IPS-18a (cell line): Measurements from ENCODE around the gene B3GAT2.

Source experiments
- H3K27ac ChIP-seq: one replicate; pipeline ENCODE4 v1.5.1; 2013; ENCODE audit warnings: low read length
- H3K27me3 ChIP-seq: one replicate; pipeline ENCODE4 v1.6.1; 2013; ENCODE audit warnings: mild to moderate bottlenecking, low read length; ENCODE audit not compliant: control insufficient read depth, insufficient read depth
- H3K36me3 ChIP-seq: one replicate; pipeline ENCODE4 v1.6.1; 2013; ENCODE audit warnings: low read depth, low read length; ENCODE audit not compliant: control insufficient read depth
- H3K4me1 ChIP-seq: one replicate; pipeline ENCODE4 v1.6.1; 2013; ENCODE audit warnings: low read depth, low read length; ENCODE audit not compliant: control insufficient read depth
- H3K4me3 ChIP-seq: one replicate; pipeline ENCODE4 v1.5.1; 2013; ENCODE audit warnings: low read length
- H3K9ac ChIP-seq: one replicate; pipeline ENCODE4 v1.6.1; 2013; ENCODE audit warnings: mild to moderate bottlenecking, low read length, moderate library complexity
- H3K9me3 ChIP-seq: one replicate; pipeline ENCODE4 v1.6.1; 2013; ENCODE audit warnings: low read depth, low read length; ENCODE audit not compliant: control insufficient read depth

The B3GAT2 gene

DNA sequence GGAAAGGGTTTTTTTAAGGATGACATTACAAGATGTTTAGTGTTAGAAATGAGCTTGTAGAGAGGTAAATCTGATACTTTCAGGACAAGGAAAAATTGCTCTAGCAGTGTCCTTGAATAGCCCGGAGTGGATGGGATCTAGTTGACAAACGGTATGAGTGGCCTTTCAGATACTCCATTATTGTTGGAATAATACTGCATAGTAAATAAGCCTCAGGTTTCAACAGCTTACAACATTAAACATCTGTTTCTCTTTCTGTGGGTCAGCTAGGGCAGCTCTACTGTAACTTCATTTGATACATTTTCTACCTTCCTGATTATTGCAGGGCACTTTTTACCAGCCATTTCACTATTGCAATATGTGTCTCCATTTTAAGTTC is 118.0 kb downstream of the B3GAT2 start:
- Histone ChIP-seq H3K36me3 (no peaks in the 10 kb centered on the region), H3K4me3 (no peak overlapping the region), H3K9ac (no peak overlapping the region), H3K9me3 (no peaks in the 10 kb centered on the region), H3K27me3 (no peaks in the 10 kb centered on the region), H3K4me1 (no peaks in the 10 kb centered on the region), H3K27ac (no peak overlapping the region)

DNA sequence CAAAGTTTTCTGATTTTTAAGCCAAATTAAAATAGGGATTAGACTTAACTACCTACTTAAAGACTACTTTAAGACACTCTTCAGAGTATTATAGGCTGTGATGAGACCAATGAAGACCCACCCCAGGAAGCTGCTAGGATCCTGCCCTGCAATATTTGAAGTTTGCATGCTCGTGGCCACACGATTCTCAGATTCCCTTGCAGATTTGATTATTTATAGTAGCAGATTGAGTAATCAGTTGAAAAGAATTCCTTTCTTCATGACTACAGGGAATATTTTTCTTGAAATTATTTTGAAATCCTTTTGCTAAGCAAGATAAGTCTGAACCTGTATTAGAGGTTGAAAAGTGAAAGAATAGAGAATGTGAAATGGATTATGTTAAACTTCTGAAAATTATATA is 122.3 kb downstream of the B3GAT2 start:
- no peak overlapping the region for H3K9ac ChIP-seq

DNA sequence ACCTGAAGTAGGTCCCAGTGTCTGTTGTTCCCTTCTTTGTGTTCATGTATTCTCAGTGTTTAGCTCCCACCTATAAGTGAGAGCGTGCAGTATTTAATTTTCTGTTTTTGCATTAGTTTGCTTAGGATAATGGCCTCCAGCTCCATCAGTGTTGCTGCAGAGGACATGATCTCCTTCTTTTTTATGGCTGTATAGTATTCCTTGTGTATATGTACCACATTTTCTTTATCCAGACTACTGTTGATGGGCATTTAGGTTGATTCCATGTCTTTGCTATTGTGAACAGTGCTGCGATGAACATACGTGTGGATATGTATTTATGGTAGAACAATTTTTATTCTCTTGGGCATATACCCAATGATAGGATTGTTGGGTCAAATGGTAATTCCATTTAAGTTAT is 125.4 kb downstream of the B3GAT2 start:
- Histone ChIP-seq H3K9me3 (no peaks in the 10 kb centered on the region), H3K4me1 (no peaks in the 10 kb centered on the region), H3K27me3 (no peaks in the 10 kb centered on the region), H3K27ac (no peak overlapping the region), H3K9ac (no peak overlapping the region), H3K36me3 (no peaks in the 10 kb centered on the region), H3K4me3 (no peak overlapping the region)

More for the DNA sequence above, 122.3 kb downstream of the B3GAT2 start:
- H3K36me3 ChIP-seq: no peaks in the 10 kb centered on the region
- no peak overlapping the region for H3K27ac ChIP-seq
- H3K4me3 ChIP-seq: no peak overlapping the region
- H3K4me1 ChIP-seq: no peaks in the 10 kb centered on the region
- H3K9me3 ChIP-seq: no peaks in the 10 kb centered on the region
- no peaks in the 10 kb centered on the region for H3K27me3 ChIP-seq

DNA sequence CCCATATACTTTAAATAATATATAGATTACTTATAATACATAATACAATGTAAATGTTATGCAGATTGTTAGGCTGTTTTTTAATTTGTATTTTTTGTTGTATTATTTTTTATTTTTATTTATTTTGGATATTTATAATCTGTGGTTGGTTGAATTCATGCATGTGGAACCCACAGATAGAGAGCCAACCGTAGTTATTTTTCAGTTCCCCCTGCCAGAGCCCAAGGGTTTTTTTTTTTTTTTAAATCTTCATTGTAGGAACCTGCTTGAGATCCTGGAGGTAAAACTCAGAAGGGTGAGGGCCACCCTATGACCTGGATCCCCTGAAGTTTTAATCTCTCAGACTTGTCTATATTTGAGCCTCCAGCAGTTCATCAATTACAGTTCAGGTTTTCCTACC is 133.2 kb downstream of the B3GAT2 start:
- Histone ChIP-seq H3K9me3 (no peaks in the 10 kb centered on the region), H3K27me3 (no peaks in the 10 kb centered on the region), H3K4me1 (no peaks in the 10 kb centered on the region), H3K36me3 (no peaks in the 10 kb centered on the region), H3K4me3 (no peak overlapping the region), H3K9ac (no peak overlapping the region), H3K27ac (no peak overlapping the region)

DNA sequence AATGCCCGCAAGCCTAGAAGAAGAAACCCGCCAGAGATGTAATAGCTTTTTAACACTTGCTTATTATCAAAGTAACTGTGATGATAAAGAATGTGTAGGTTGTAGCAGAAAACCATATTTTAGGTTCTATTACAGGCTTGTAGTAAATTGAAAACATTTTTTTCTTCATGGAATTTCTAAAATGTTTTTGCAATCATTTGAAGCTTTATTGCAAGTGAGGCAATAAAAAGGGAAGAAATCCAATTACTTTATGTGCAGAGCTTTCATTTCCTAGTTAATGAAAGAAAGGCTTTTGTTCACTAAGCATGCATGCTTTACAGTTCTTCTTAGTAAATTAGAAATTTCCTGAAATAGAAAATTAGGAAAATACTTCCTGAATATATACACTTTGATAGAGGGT is 135.1 kb downstream of the B3GAT2 start:
- Histone ChIP-seq H3K27me3 (no peaks in the 10 kb centered on the region), H3K4me3 (no peak overlapping the region), H3K9ac (no peak overlapping the region), H3K9me3 (no peaks in the 10 kb centered on the region), H3K4me1 (no peaks in the 10 kb centered on the region), H3K27ac (no peak overlapping the region), H3K36me3 (no peaks in the 10 kb centered on the region)

DNA sequence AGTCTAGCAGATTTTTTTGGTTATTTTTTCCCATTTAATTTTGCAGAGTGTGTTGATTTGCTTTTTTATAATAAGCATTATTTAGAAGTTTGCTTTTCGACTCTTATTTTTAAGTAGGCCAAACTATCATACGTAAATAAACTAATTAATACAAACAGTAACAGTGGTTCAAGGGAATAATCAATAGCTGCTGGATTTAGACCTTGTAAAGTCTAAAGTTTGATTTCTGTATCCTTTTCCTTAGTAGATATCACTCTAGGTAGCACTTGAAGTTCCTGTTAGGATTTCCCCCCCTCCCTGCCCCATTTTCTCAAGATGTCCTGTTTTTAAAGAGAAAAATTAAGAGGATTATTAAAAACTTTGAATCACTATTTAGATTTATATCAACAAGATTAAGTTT is 136.1 kb downstream of the B3GAT2 start:
- Histone ChIP-seq H3K36me3 (no peaks in the 10 kb centered on the region), H3K4me3 (no peak overlapping the region), H3K27me3 (no peaks in the 10 kb centered on the region), H3K27ac (no peak overlapping the region), H3K9ac (no peak overlapping the region), H3K4me1 (no peaks in the 10 kb centered on the region), H3K9me3 (no peaks in the 10 kb centered on the region)

DNA sequence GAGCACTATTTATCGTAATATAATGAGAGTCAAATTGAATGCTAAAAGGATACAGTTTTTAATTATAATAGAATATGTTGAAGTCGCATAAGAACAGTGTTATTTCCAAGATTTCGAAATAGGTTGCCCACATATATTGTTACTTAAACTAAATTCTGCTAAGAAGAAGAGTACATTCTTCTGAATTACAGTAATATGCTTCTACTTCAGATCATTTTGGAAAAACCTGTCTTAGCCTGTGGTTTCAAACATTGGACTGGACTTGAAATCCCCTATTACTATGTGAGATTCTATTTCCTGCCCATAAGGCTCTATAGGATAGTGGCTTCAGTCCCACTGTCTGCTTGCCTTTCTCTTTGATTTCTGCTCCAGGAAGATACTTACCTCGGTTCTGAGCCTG is 137.2 kb downstream of the B3GAT2 start:
- H3K4me3 ChIP-seq: no peak overlapping the region
- no peaks in the 10 kb centered on the region for H3K27me3 ChIP-seq
- H3K4me1 ChIP-seq: no peaks in the 10 kb centered on the region
- H3K9ac ChIP-seq: no peak overlapping the region
- H3K9me3 ChIP-seq: no peaks in the 10 kb centered on the region
- no peak overlapping the region for H3K27ac ChIP-seq
- no peaks in the 10 kb centered on the region for H3K36me3 ChIP-seq

DNA sequence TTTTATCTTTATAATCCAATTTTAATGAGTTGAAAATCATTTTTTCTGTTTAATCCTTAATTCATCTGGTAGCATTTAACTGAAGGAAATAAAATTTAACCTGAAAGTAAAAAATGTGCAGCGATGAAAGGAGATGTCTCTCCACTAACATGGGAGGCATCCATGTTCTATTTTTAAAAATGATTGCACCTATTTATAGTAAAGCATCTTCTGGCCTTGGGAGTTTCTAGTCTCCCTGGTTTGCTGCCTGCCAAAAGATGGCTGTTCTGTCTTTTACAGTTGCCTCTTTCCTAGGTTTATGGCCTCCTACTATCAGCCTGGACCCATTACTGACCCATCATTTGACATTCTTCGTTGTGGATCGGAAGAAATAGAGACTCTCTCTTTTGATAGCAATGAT is 143.0 kb downstream of the B3GAT2 start:
- no peaks in the 10 kb centered on the region for H3K9me3 ChIP-seq
- no peaks in the 10 kb centered on the region for H3K27me3 ChIP-seq

DNA sequence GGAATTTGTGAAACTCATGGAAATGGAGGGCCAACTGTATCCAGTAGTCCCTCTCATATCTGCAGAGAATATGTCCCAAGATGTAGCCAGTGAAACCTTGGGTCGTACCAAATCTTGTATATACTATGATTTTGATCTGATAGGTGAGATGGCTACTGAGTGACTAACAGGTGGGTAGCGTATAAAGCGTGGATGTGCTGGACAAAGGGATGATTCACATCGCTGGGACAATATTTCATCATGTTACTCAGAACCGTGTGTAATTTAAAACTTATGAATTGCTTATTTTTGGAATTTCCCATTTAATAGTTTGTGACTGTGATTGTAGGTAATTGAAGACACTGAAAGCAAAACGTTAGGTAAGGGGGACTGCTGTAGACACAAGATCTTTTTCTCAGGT is 145.1 kb downstream of the B3GAT2 start:
- Histone ChIP-seq H3K4me3 (no peak overlapping the region), H3K27me3 (no peaks in the 10 kb centered on the region), H3K4me1 (no peaks in the 10 kb centered on the region), H3K9me3 (no peaks in the 10 kb centered on the region), H3K36me3 (no peaks in the 10 kb centered on the region), H3K9ac (no peak overlapping the region), H3K27ac (no peak overlapping the region)

More for the DNA sequence above, 143.0 kb downstream of the B3GAT2 start:
- H3K9ac ChIP-seq: no peak overlapping the region
- H3K4me1 ChIP-seq: no peaks in the 10 kb centered on the region
- no peak overlapping the region for H3K27ac ChIP-seq
- H3K36me3 ChIP-seq: no peaks in the 10 kb centered on the region
- no peak overlapping the region for H3K4me3 ChIP-seq
